Measurements from ENCODE around the gene ANAPC4. TPM values are rescaled to one million over a fixed set of nuclear protein-coding genes. Genes with fewer than 3 reads are reported as not detected.

ANAPC4 gene
- total RNA-seq, 4 donors from 2014 or later, result 14.9 to 32.0 (median 19.2) TPM

DNA sequence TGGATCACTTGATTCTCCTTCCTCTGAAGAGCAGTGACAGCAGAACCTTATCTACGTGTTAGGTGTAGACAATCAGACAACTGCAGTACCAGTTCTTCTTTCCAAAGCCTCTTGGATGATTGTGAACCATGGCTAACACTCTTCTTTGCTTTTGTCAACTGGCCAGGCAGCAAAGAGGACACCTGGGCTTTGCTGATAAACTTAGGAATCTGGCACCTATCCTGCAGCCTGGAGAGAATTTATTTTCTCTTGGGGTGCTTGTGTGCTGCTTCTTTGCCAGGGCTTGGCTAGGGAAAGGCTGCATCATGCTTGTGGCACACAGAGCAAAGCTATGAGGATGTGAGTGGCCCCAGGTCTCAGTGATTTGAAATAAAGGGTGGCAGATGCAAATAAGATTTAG, 77.4 kb downstream of the ANAPC4 start:
- DNase-seq (ENCODE audit: low spot score in 2 of 2), result no peak
- intact Hi-C loops (cut with DNase I; ENCODE audit: low total_unique reads), result no loop called here
- TF ChIP-seq, protein P1, sequence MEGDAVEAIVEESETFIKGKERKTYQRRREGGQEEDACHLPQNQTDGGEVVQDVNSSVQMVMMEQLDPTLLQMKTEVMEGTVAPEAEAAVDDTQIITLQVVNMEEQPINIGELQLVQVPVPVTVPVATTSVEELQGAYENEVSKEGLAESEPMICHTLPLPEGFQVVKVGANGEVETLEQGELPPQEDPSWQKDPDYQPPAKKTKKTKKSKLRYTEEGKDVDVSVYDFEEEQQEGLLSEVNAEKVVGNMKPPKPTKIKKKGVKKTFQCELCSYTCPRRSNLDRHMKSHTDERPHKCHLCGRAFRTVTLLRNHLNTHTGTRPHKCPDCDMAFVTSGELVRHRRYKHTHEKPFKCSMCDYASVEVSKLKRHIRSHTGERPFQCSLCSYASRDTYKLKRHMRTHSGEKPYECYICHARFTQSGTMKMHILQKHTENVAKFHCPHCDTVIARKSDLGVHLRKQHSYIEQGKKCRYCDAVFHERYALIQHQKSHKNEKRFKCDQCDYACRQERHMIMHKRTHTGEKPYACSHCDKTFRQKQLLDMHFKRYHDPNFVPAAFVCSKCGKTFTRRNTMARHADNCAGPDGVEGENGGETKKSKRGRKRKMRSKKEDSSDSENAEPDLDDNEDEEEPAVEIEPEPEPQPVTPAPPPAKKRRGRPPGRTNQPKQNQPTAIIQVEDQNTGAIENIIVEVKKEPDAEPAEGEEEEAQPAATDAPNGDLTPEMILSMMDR (IDR thresholded peaks at IDR 0.05), result no peak
- TF ChIP-seq POLR2A (IDR thresholded peaks at IDR 0.05), result no peak
- no peak overlapping the region for H3K4me3 ChIP-seq (ENCODE audit: low read depth, poor library complexity, severe bottlenecking)
- 33 to 74% methylated on average over 1 of the region's 1 CpG for WGBS, 2 donors

DNA sequence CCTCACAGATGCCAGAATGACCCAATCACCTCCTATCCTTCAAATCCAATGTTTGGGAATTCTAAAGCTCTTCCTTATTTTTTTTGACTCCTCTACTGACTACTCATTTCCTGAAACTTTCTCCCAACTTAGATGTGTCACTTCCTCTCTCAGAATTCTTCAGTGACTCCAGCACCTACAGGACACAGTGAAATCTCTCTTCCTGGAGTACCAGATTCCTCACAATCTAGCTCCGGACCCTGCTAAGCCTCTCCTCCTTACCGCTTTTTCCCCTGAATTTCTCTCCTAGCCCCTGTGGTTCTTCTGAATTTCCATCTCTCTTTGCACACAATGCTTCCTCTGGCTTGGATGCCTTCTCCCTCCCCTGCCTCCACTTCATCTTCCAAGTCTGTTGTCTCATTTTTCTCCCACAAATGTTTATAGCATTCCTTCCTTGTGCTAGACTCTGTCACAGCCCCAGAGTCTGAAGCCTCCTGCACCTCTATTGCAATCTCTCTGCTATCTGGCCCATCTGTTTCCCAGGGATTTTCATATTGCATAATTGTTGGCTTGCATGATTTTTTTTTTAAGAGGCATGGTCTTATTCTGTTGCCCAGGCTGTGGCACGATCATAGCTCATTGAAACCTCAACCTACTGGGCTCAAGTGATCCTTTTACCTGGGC, 80.1 kb downstream of the ANAPC4 start:
- no peak overlapping the region for H3K4me3 ChIP-seq (ENCODE audit: low read depth, poor library complexity, severe bottlenecking)
- no peak for DNase-seq (ENCODE audit: low spot score in 2 of 2)
- 72 to 73% methylated on average over 3 of the region's 3 CpGs for WGBS, 2 donors
- no peak for TF ChIP-seq POLR2A (IDR thresholded peaks at IDR 0.05)
- TF ChIP-seq, protein P1 (IDR thresholded peaks at IDR 0.05), result no peak
- intact Hi-C loops (cut with DNase I; ENCODE audit: low total_unique reads), result no loop called here

DNA sequence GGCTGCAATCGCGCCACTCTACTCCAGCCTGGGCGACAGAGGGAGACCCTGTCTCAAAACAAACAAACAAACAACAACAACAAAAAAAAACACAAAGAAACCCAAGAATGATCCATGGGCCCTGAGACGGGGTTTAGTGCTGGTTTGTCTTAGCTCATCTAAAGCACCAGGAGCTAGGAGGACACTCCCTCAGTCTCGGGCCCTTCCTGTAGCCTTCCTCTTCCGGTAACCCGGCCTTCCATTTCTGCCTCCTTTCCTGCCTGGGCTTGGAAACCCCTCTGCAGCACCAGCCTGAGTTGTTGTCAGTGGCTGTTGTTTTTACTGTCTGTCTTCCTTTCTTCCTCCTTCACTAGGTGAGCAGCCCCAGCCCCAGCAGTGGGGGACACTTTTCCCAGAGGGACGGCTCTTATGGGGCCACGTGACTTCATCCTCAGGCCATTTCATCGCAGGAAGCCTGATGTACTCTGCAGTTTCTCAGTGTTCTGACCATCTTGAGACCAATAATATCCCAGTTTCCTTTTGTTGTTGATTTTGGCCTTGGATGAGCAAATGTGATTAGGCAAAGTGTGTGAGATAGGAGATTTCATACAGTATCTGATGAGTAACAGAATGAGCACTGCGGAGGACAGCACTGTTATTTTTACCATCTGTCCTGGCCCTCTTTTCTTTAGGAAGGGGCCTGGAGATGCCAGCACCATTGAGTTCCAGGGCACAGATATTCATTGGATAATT, 90.1 kb downstream of the ANAPC4 start:
- WGBS, 2 donors, result 76% methylated on average over 11 of the region's 11 CpGs
- no peak overlapping the region for H3K4me3 ChIP-seq (ENCODE audit: low read depth, poor library complexity, severe bottlenecking)
- no peak for TF ChIP-seq POLR2A (IDR thresholded peaks at IDR 0.05)
- TF ChIP-seq, protein P1 (IDR thresholded peaks at IDR 0.05), result no peak
- no peak for DNase-seq (ENCODE audit: low spot score in 2 of 2)
- intact Hi-C loops (cut with DNase I; ENCODE audit: low total_unique reads), result no loop called here

DNA sequence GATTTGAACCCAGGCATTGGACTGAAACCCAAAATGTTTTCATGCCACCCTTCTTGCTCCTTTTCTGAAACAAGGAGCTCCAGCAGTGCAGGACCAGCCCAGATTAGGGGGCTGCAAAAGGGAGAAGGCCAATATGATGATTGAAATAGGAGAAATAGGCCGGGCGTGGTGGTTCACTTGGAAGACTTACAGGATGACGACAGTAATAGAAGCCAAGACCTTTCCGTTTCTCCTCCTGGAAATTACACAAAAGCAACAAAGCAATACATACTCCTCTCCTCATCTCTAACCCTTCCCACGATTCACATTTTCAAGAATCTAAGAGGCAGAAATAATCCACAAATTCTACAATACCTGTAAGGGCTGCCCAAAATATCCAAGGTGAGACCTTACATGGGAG, 90.8 kb downstream of the ANAPC4 start:
- intact Hi-C loops (cut with DNase I; ENCODE audit: low total_unique reads), result no loop called here
- TF ChIP-seq POLR2A (IDR thresholded peaks at IDR 0.05), result no peak
- TF ChIP-seq, protein P1 (IDR thresholded peaks at IDR 0.05), result no peak
- DNase-seq (ENCODE audit: low spot score in 2 of 2), result no peak
- H3K4me3 ChIP-seq (ENCODE audit: low read depth, poor library complexity, severe bottlenecking), result no peak overlapping the region
- WGBS, 2 donors, result 88 to 93% methylated on average over 5 of the region's 5 CpGs

Other genes starting within 250 kb of the ANAPC4 start
- 1 to 10 TPM; 6.4 to 8.5 (median 7.2) TPM for gene SEPSECS, start 216.8 kb upstream of the ANAPC4 start, total RNA-seq
- 10 to 100 TPM; 17.9 to 25.6 (median 18.8) TPM for gene PI4K2B, start 143.2 kb upstream of the ANAPC4 start, total RNA-seq
- 10 to 100 TPM in 3 of 4 donors, 1 to 10 TPM in 1; 5.7 to 13.7 (median 10.6) TPM for gene ZCCHC4, start 64.5 kb upstream of the ANAPC4 start, total RNA-seq